Measurements from ENCODE around the gene CHCHD10. TPM values are rescaled to one million over a fixed set of nuclear protein-coding genes. Genes with fewer than 3 reads are reported as not detected.

CHCHD10 gene
- total and polyA plus RNA-seq, 10 of the 15 experiments (the other 5 are each of a cell fraction or from before 2014, with no cell fraction given) = 13.2 to 241 (median 128) TPM

- ChIA-PET CTCF (no interaction called here), POLR2A (no interaction called here), SMC1A (ENCODE audit: uncharacterized antibody, unreplicated experiment) (no interaction called here), RAD21 (ENCODE audit: unreplicated experiment) (no interaction called here)
- Histone ChIP-seq H3K36me3 (ENCODE audit: control insufficient read depth in 2 of 2, insufficient read depth in 2 of 2, low read length in 1 of 2) (no peaks in the 10 kb centered on the region), H3K4me2 (ENCODE audit: control insufficient read depth, insufficient read depth) (no peak overlapping the region), H3K9me3 (replicated peaks; ENCODE audit: control insufficient read depth, insufficient read depth, low read length) (no peaks in the 10 kb centered on the region), H3K27ac (ENCODE audit: control insufficient read depth, insufficient read depth) (no peak overlapping the region), H2AFZ (ENCODE audit: control insufficient read depth, low read depth, low read length) (no peak overlapping the region), H3K79me2 (ENCODE audit: control insufficient read depth, insufficient read depth, low read length) (no peaks in the 10 kb centered on the region), H4K20me1 (ENCODE audit: control insufficient read depth, insufficient read depth) (no peaks in the 10 kb centered on the region), H3K4me1 (ENCODE audit: control insufficient read depth, insufficient read depth, low read length) (no peaks in the 10 kb centered on the region), H3K27me3 (replicated peaks in 1 of 2; ENCODE audit: control insufficient read depth in 2 of 2, insufficient read depth in 2 of 2, low read length in 1 of 2) (no peaks in the 10 kb centered on the region), H3K4me3 (no peak overlapping the region), H3K9ac (ENCODE audit: control insufficient read depth, insufficient read depth, low read length) (no peak overlapping the region)
- TF ChIP-seq FOXK2 (IDR thresholded peaks at IDR 0.05) = no peak
- no peak for TF ChIP-seq IRF4 (IDR thresholded peaks at IDR 0.05; ENCODE audit: low read depth, low read length)
- no peak for TF ChIP-seq ETV6 (conservative IDR thresholded peaks at IDR 0.05 in 1 of 2, IDR thresholded peaks at IDR 0.05 in 1 of 2; ENCODE audit: borderline replicate concordance in 1 of 2, low read depth in 1 of 2)
- TF ChIP-seq HSF1 (IDR thresholded peaks at IDR 0.05; ENCODE audit: low read depth, low read length) = no peak
- TF ChIP-seq DPF2 (IDR thresholded peaks at IDR 0.05) = no peak
- TF ChIP-seq TCF12 (IDR thresholded peaks at IDR 0.05; ENCODE audit: low read depth, low read length) = no peak
- no peak for TF ChIP-seq CREM (IDR thresholded peaks at IDR 0.05; ENCODE audit: low read depth)
- no peak for TF ChIP-seq SMARCA5 (IDR thresholded peaks at IDR 0.05)
- no peak for TF ChIP-seq SRF (IDR thresholded peaks at IDR 0.05; ENCODE audit: low read depth in 2 of 2, low read length in 2 of 2)
- TF ChIP-seq KAT2A (conservative IDR thresholded peaks at IDR 0.05; ENCODE audit: control insufficient read depth, low read depth, low read length) = no peak
- TF ChIP-seq PRDM15 (CRISPR knock-in tag; IDR thresholded peaks at IDR 0.05) = no peak
- no peak for TF ChIP-seq SUZ12 (IDR thresholded peaks at IDR 0.05; ENCODE audit: unreplicated experiment)
- FAIRE-seq (no peak), ATAC-seq (no peak), DNase-seq (ENCODE audit: low read depth, low spot score) (no peak)
- BruUV-seq (replicated peaks) = no TSS peak
- WGBS (ENCODE audit: insufficient coverage, insufficient replicate concordance, low lambda C conversion rate, missing lambda C conversion rate) = 32% methylated on average over 2 of the region's 2 CpGs
- intact Hi-C loops (cut with micrococcal nuclease; ENCODE audit: unreplicated experiment) = no loop called here
- in situ Hi-C loops (cut with MboI) = no loop called here
Measured at GRCh38 chr22:23722724-23723123, 45.0 kb downstream of the CHCHD10 start.

Measured in GM12878 (cell line).